ENCODE data around the gene SF1. TPM values are rescaled to one million over a fixed set of nuclear protein-coding genes. Genes with fewer than 3 reads are reported as not detected.

SF1 gene
- total and polyA plus RNA-seq, 2 donors (not counting 3 experiments of a cell fraction or from before 2014, with no cell fraction given): 95.0 to 342 TPM

DNA sequence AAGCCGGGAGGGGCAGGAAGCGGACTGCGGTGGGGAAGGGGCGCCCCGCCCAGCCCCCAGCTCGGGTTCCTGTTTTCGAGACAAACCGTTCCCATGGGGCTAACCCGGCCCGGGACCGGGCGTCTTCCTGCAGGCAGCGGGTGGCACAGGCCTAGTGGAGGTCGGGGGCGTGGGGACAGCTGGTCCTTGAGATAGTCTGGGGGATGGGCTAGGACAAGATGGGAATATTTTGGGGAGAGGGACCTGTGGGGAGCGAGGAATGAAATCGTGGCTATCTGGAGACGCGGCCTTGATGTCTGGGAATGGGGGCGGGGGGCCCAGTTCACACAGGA is 33.2 kb downstream of the SF1 start:
- Histone ChIP-seq H3K9ac (replicated peaks; ENCODE audit: extremely low read depth, insufficient read depth, low read length) (no peak overlapping the region), H3K9me1 (replicated peaks; ENCODE audit: control insufficient read depth, extremely low read depth, insufficient read depth, low read length) (no peaks in the 10 kb centered on the region), H4K20me1 (replicated peaks; ENCODE audit: control insufficient read depth, extremely low read depth, insufficient read depth, low read length) (no peaks in the 10 kb centered on the region), H3K4me2 (ENCODE audit: insufficient read depth, low read length) (peak overlapping the region; percentile 84), H3K4me3 (replicated peaks in 1 of 3; ENCODE audit: insufficient read depth in 1 of 3, low read depth in 1 of 3, low read length in 3 of 3) (peak overlapping the region; percentile 15 to 49 (median 32)), H3K27ac (ENCODE audit: insufficient read depth, low read depth, low read length) (no peak overlapping the region), H3K27me3 (ENCODE audit: control insufficient read depth in 2 of 2, insufficient read depth in 2 of 2, low read length in 2 of 2) (peaks cover 27 to 32% of the 10 kb centered on the region in 2 experiments), H2AFZ (ENCODE audit: low read depth, low read length) (peak overlapping the region; percentile 85), H3K4me1 (ENCODE audit: control insufficient read depth, extremely low read depth, insufficient read depth, low read length) (peaks cover 13% of the 10 kb centered on the region), H3K9me3 (replicated peaks; ENCODE audit: control insufficient read depth, insufficient read depth, low read length) (no peaks in the 10 kb centered on the region), H3K36me3 (ENCODE audit: control insufficient read depth in 2 of 2, extremely low read depth in 1 of 2, insufficient read depth in 2 of 2, low read length in 2 of 2) (no peaks in the 10 kb centered on the region), H3K79me2 (ENCODE audit: control insufficient read depth, insufficient read depth, low read length) (no peaks in the 10 kb centered on the region)
- FAIRE-seq: no peak
- peak; percentile 32 for DNase-seq (ENCODE audit: low read depth, low spot score)
- CTCF ChIA-PET: interaction anchor here (1.3 kb wide), 1 partner anchor 22 kb away, joined by 3 read pairs; the partner anchor contains the start of gene NRXN2
- no TSS peak for BruUV-seq (replicated peaks)
- dilution Hi-C loops (cut with MboI; ENCODE audit: extremely low pct_ligation_motif_present, low sequenced_read_pairs) (no loop called here), intact Hi-C loops (cut with micrococcal nuclease) (no loop called here)
- no peak for TF ChIP-seq MYC (IDR thresholded peaks at IDR 0.05; ENCODE audit: low read depth, low read length)
- peak; percentile 62 for TF ChIP-seq EZH2 (IDR thresholded peaks at IDR 0.05; ENCODE audit: borderline replicate concordance, low read depth, low read length, severe bottlenecking)
- POLR2A ChIA-PET: no interaction called here

DNA sequence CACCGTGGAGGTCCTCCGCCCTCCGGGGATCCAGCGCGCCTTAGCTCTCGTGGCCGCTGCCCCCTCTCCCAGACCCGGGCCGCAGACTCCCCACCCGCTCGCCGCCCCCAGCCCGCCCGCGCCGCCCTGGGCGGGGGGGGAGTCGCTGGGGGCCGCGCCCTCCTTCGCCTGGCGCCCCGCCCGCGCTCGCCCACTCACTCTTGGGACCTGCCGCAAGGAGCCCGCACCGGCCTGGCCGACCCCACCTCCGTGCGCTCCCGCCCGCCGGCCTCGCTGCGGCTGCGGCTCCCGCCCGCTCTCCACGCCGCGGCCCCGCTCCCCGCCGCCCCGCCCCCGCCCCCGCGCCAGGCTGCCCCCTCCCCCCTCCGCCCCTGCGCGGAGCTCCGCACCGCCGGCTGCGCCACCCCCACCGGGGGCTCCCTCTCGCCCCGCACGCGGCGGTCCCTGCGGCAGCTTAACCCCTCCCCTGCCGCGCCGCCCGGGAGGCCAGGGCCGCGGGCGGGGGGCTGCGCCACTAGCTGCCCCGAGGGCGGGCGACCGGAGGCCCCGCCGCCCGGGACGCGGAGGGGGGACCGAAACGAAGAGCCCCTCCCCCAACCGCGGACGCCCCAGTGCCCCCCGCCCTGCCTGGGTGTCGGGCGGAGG is 33.7 kb downstream of the SF1 start:
- no peaks in the 10 kb centered on the region for H3K79me2 ChIP-seq (ENCODE audit: control insufficient read depth, insufficient read depth, low read length)
- peak overlapping the region; percentile 84 for H3K4me2 ChIP-seq (ENCODE audit: insufficient read depth, low read length)
- H3K4me3 ChIP-seq (replicated peaks in 1 of 3; ENCODE audit: insufficient read depth in 1 of 3, low read depth in 1 of 3, low read length in 3 of 3): peak overlapping the region in 2 of 3 experiments; percentile 32 to 49
- no TSS peak for BruUV-seq (replicated peaks)
- H3K27me3 ChIP-seq (ENCODE audit: control insufficient read depth in 2 of 2, insufficient read depth in 2 of 2, low read length in 2 of 2): peaks cover 27 to 32% of the 10 kb centered on the region in 2 experiments
- no peaks in the 10 kb centered on the region for H3K9me3 ChIP-seq (replicated peaks; ENCODE audit: control insufficient read depth, insufficient read depth, low read length)
- FAIRE-seq (no peak), DNase-seq (ENCODE audit: low read depth, low spot score) (no peak)
- no peaks in the 10 kb centered on the region for H4K20me1 ChIP-seq (replicated peaks; ENCODE audit: control insufficient read depth, extremely low read depth, insufficient read depth, low read length)
- H3K4me1 ChIP-seq (ENCODE audit: control insufficient read depth, extremely low read depth, insufficient read depth, low read length): peaks cover 13% of the 10 kb centered on the region
- ChIA-PET POLR2A (no interaction called here), CTCF (interaction anchor here (0.8 to 1.9 kb wide), 3 partner anchors 22 to 56 kb away, joined by 3 to 14 read pairs (median 4); partner anchors contain the start of gene NRXN2)
- TF ChIP-seq, protein P1, sequence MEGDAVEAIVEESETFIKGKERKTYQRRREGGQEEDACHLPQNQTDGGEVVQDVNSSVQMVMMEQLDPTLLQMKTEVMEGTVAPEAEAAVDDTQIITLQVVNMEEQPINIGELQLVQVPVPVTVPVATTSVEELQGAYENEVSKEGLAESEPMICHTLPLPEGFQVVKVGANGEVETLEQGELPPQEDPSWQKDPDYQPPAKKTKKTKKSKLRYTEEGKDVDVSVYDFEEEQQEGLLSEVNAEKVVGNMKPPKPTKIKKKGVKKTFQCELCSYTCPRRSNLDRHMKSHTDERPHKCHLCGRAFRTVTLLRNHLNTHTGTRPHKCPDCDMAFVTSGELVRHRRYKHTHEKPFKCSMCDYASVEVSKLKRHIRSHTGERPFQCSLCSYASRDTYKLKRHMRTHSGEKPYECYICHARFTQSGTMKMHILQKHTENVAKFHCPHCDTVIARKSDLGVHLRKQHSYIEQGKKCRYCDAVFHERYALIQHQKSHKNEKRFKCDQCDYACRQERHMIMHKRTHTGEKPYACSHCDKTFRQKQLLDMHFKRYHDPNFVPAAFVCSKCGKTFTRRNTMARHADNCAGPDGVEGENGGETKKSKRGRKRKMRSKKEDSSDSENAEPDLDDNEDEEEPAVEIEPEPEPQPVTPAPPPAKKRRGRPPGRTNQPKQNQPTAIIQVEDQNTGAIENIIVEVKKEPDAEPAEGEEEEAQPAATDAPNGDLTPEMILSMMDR (IDR thresholded peaks at IDR 0.05; ENCODE audit: extremely low read depth in 1 of 2, insufficient read depth in 1 of 2, low read depth in 1 of 2, low read length in 2 of 2): no peak
- no peak for TF ChIP-seq FOS (IDR thresholded peaks at IDR 0.05; ENCODE audit: borderline replicate concordance, insufficient read depth, low read length)
- TF ChIP-seq GATA2 (IDR thresholded peaks at IDR 0.05; ENCODE audit: insufficient read depth, insufficient read length, low read depth, low read length): no peak
- no peak for TF ChIP-seq MYC (IDR thresholded peaks at IDR 0.05; ENCODE audit: low read depth, low read length)
- TF ChIP-seq, protein P2, sequence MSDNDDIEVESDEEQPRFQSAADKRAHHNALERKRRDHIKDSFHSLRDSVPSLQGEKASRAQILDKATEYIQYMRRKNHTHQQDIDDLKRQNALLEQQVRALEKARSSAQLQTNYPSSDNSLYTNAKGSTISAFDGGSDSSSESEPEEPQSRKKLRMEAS (IDR thresholded peaks at IDR 0.05; ENCODE audit: insufficient read depth, insufficient read length): no peak
- no peak for TF ChIP-seq POLR2AphosphoS5 (IDR thresholded peaks at IDR 0.05; ENCODE audit: insufficient read depth, low read depth, low read length)
- intact Hi-C loops (cut with micrococcal nuclease): no loop called here
- no peak overlapping the region for H3K9ac ChIP-seq (replicated peaks; ENCODE audit: extremely low read depth, insufficient read depth, low read length)
- dilution Hi-C loops (cut with MboI; ENCODE audit: extremely low pct_ligation_motif_present, low sequenced_read_pairs): no loop called here
- H3K9me1 ChIP-seq (replicated peaks; ENCODE audit: control insufficient read depth, extremely low read depth, insufficient read depth, low read length): no peaks in the 10 kb centered on the region
- H2AFZ ChIP-seq (ENCODE audit: low read depth, low read length): peak overlapping the region; percentile 85
- H3K27ac ChIP-seq (ENCODE audit: insufficient read depth, low read depth, low read length): no peak overlapping the region
- H3K36me3 ChIP-seq (ENCODE audit: control insufficient read depth in 2 of 2, extremely low read depth in 1 of 2, insufficient read depth in 2 of 2, low read length in 2 of 2): no peaks in the 10 kb centered on the region

All from endothelial cell of umbilical vein (primary cell).